Muscle layer of colon (tissue), 2 donors: ENCODE data around the gene FAM117B.

Experiments
- H3K27ac ChIP-seq: one replicate; pipeline ENCODE4 v1.7.0; 2013; ENCODE audit warnings: low read depth, mild to moderate bottlenecking, low read length, moderate library complexity
- H3K27me3 ChIP-seq, 2 donors: one replicate each; pipeline ENCODE4 v1.7.0; 2013; ENCODE audit warnings: low read length in 2 of 2, mild to moderate bottlenecking in 2 of 2; ENCODE audit not compliant: insufficient read depth in 2 of 2, control insufficient read depth in 1 of 2
- H3K36me3 ChIP-seq: one replicate; pipeline ENCODE4 v1.7.0; 2013; ENCODE audit warnings: mild to moderate bottlenecking, low read length; ENCODE audit not compliant: insufficient read depth
- H3K4me1 ChIP-seq: one replicate; pipeline ENCODE4 v1.7.0; 2013; ENCODE audit warnings: mild to moderate bottlenecking, low read length; ENCODE audit not compliant: insufficient read depth
- H3K4me3 ChIP-seq, 2 donors: one replicate each; pipeline ENCODE4 v1.7.0; 2013; ENCODE audit warnings: low read length in 2 of 2, low read depth in 1 of 2, mild to moderate bottlenecking in 1 of 2, moderate library complexity in 1 of 2
- H3K9ac ChIP-seq: one replicate; pipeline ENCODE4 v1.7.0; 2013; ENCODE audit warnings: low read length
- H3K9me3 ChIP-seq: one replicate; pipeline ENCODE4 v1.7.0; 2013; ENCODE audit warnings: mild to moderate bottlenecking, low read length
- donor health status: abdominal sarcoma.
- donor health status: Adenocarcinoma of cecum.

The FAM117B gene

GRCh38 chr2:202764991-202765390 is 130.2 kb downstream of the FAM117B start:
- no peaks in the 10 kb centered on the region for H3K4me1 ChIP-seq
- no peaks in the 10 kb centered on the region for H3K27me3 ChIP-seq
- peaks cover 5% of the 10 kb centered on the region for H3K36me3 ChIP-seq
- no peak overlapping the region for H3K9ac ChIP-seq
- H3K27ac ChIP-seq: no peak overlapping the region
- no peaks in the 10 kb centered on the region for H3K9me3 ChIP-seq
- no peak overlapping the region for H3K4me3 ChIP-seq

- Histone ChIP-seq H3K9me3 (no peaks in the 10 kb centered on the region), H3K9ac (no peak overlapping the region), H3K36me3 (peaks cover under 1% of the 10 kb centered on the region), H3K4me1 (no peaks in the 10 kb centered on the region), H3K27me3 (no peaks in the 10 kb centered on the region), H3K27ac (no peak overlapping the region), H3K4me3 (no peak overlapping the region)
These were observed 130.7 kb downstream of the FAM117B start for GRCh38 chr2:202765436-202765835.

GRCh38 chr2:202768273-202768672 is 133.5 kb downstream of the FAM117B start:
- Histone ChIP-seq H3K9ac (no peak overlapping the region), H3K9me3 (no peaks in the 10 kb centered on the region), H3K4me1 (no peaks in the 10 kb centered on the region), H3K27ac (no peak overlapping the region), H3K4me3 (no peak overlapping the region), H3K27me3 (no peaks in the 10 kb centered on the region), H3K36me3 (no peaks in the 10 kb centered on the region)

- no peak overlapping the region for H3K4me3 ChIP-seq
- no peaks in the 10 kb centered on the region for H3K9me3 ChIP-seq
- H3K27me3 ChIP-seq: no peaks in the 10 kb centered on the region
- H3K36me3 ChIP-seq: no peaks in the 10 kb centered on the region
- no peak overlapping the region for H3K27ac ChIP-seq
- H3K9ac ChIP-seq: no peak overlapping the region
- H3K4me1 ChIP-seq: no peaks in the 10 kb centered on the region
These were observed 134.4 kb downstream of the FAM117B start for GRCh38 chr2:202769201-202769600.

GRCh38 chr2:202771336-202771735 is 136.6 kb downstream of the FAM117B start:
- no peaks in the 10 kb centered on the region for H3K27me3 ChIP-seq
- H3K27ac ChIP-seq: no peak overlapping the region
- H3K4me3 ChIP-seq: no peak overlapping the region
- no peaks in the 10 kb centered on the region for H3K9me3 ChIP-seq
- no peaks in the 10 kb centered on the region for H3K36me3 ChIP-seq
- H3K9ac ChIP-seq: no peak overlapping the region
- H3K4me1 ChIP-seq: no peaks in the 10 kb centered on the region

GRCh38 chr2:202771741-202772460 is 137.1 kb downstream of the FAM117B start:
- Histone ChIP-seq H3K27me3 (no peaks in the 10 kb centered on the region), H3K27ac (no peak overlapping the region), H3K4me3 (no peak overlapping the region), H3K36me3 (no peaks in the 10 kb centered on the region), H3K9ac (no peak overlapping the region), H3K9me3 (no peaks in the 10 kb centered on the region), H3K4me1 (no peaks in the 10 kb centered on the region)

GRCh38 chr2:202773301-202773973 is 138.7 kb downstream of the FAM117B start:
- Histone ChIP-seq H3K36me3 (peaks cover 3% of the 10 kb centered on the region), H3K27ac (no peak overlapping the region), H3K4me3 (no peak overlapping the region), H3K9me3 (no peaks in the 10 kb centered on the region), H3K9ac (no peak overlapping the region), H3K27me3 (no peaks in the 10 kb centered on the region), H3K4me1 (no peaks in the 10 kb centered on the region)

GRCh38 chr2:202774104-202774503 is 139.3 kb downstream of the FAM117B start:
- peaks cover 3% of the 10 kb centered on the region for H3K36me3 ChIP-seq

GRCh38 chr2:202778217-202778616 is 143.4 kb downstream of the FAM117B start:
- H3K4me1 ChIP-seq: no peaks in the 10 kb centered on the region
- H3K36me3 ChIP-seq: peaks cover 3% of the 10 kb centered on the region
- H3K9me3 ChIP-seq: no peaks in the 10 kb centered on the region
- no peak overlapping the region for H3K27ac ChIP-seq
- H3K9ac ChIP-seq: no peak overlapping the region
- H3K4me3 ChIP-seq: no peak overlapping the region
- H3K27me3 ChIP-seq: no peaks in the 10 kb centered on the region

More at GRCh38 chr2:202774104-202774503, 139.3 kb downstream of the FAM117B start:
- Histone ChIP-seq H3K9ac (no peak overlapping the region), H3K27me3 (no peaks in the 10 kb centered on the region), H3K4me3 (no peak overlapping the region), H3K9me3 (no peaks in the 10 kb centered on the region), H3K27ac (no peak overlapping the region), H3K4me1 (no peaks in the 10 kb centered on the region)

GRCh38 chr2:202780514-202781021 is 145.8 kb downstream of the FAM117B start:
- no peaks in the 10 kb centered on the region for H3K4me1 ChIP-seq
- no peak overlapping the region for H3K27ac ChIP-seq
- H3K9me3 ChIP-seq: no peaks in the 10 kb centered on the region
- no peak overlapping the region for H3K4me3 ChIP-seq
- H3K27me3 ChIP-seq: no peaks in the 10 kb centered on the region
- H3K9ac ChIP-seq: no peak overlapping the region
- H3K36me3 ChIP-seq: peaks cover 3% of the 10 kb centered on the region

GRCh38 chr2:202782940-202783558 is 148.3 kb downstream of the FAM117B start:
- Histone ChIP-seq H3K27ac (no peak overlapping the region), H3K4me3 (no peak overlapping the region), H3K9ac (no peak overlapping the region), H3K27me3 (no peaks in the 10 kb centered on the region), H3K36me3 (peaks cover 6% of the 10 kb centered on the region), H3K9me3 (no peaks in the 10 kb centered on the region), H3K4me1 (no peaks in the 10 kb centered on the region)
